Measurements from ENCODE around the gene PRAF2.

PRAF2 gene

GRCh38 chrX:49041744-49042580, 31.8 kb downstream of the PRAF2 start:
- no peak for DNase-seq

DNA sequence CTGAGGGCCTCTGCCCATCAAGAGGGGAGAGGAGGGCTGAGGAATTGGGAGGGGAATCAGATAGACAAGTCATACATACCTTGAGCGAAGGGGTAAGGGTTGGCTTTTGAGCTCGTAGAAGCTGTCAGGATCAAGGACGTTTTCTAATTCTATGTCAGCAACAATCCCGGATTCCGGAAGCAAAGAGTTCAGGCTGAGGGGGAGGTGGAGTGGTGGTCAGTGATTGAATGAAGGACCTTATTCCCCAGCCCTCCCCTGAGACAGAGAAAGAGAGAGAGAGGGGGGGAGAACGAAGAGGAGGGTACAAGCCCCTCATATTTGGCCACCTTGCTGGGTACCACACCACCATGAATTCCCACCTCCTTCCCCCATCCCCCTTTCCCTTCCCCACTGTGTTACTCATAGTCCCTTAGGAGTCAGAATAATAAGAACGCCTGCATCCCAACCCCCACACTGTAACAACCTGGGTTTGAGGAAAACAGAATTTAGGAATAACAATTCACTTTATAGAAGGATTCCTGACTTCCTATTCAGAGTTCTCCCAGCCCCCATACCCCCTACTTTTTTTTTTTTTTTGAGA, 33.3 kb downstream of the PRAF2 start:
- no peak for DNase-seq

DNA sequence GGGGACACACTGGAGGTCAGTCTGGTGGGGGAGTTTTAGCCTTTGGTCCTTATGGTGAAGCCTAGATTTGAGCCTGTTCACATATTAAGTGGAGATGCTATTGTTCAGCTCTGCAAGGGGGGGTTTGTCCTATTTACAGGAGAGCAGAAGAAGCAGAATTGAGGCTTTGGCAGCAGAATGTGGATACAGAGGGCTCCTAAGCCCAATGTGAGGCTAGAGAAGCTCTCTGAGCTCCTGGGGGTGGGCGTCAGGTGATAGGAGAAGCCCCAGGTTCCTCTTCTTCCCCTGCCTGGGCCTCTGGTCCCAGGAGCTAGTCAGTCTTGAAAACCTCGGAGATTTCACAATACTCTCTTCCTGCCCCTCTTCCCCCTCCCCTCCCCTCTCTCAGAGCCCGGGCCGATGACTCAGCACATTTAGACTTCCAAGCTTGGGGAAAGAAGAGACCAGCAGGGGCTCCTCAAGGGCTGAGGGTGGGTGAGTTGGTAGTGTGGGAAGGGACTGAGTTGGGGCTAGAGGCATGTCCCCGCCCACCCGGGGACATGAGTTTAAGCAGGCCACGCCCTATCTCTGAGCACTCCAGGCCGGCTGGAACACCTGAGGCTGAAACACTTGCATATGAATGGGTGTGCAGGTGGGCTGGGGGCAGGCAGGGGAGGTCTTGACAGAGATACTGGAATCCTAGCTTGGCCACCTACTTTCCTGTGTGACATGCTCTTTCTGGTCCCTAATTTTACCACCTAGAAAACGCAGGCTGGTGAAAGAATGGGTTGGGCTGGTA, 34.0 kb downstream of the PRAF2 start:
- no peak for DNase-seq

DNA sequence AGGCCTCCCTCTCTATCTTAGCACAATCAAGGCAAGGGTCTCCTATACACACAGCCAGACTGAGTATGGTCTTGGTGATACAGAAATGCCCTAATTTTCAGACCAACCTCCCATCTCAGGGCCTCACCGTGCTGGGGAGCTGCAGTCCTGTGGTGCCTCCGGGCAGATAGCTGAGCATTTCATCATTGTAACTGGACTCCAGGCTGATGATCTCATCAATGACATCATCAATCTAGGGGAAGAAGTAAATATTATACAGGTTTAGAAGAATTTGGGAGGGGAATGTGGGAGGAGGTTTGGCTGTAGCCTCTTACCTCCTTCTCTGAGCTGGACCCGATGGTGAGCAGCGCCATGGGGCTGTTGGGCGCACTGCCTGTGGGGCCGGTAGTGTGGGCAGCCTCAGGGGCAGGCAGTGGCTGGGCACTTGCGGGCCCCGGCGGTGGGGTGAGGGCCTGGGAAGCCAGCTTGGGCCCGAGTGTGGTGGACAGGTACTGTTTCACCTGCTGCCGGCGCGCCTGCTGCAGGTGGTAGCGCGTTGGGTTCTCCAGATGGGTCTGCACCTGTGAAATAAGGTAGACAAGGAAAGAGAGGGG, 35.8 kb downstream of the PRAF2 start:
- DNase-seq = no peak

DNA sequence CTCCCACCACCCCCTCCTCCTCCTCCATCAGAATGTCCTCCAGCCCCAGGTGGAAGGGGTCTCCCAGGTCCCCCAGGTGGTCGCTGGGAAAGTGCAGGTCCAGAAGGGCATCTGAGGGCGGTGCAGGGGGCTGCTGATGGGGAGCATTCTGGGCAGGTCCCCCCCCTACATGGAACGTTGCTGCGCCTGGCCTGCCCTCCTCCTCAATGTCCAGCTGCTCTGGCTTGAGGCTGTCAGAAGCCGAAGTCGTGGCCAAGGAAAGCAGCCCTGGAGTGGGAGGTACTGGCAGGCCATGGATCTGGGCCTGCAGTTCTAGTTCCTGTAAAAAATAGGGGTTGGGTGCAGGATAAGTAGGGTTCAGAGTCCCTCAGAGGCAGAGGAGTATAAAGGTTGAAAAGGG, 43.5 kb downstream of the PRAF2 start:
- DNase-seq = no peak

GRCh38 chrX:49029876-49030275, 43.9 kb downstream of the PRAF2 start:
- no peak for DNase-seq
